GM19239 (cell line): ENCODE data around the gene SLC38A6.
"Not testable (repeated sequence)": the region's sequence is repeated elsewhere in the genome, so short reads cannot be mapped to it uniquely, and the experiment has no call there.

Experiments
- DNase-seq: peaks from one replicate; pipeline ENCODE4 v3.0.0; 2011; ENCODE audit warnings: low spot score; ENCODE audit not compliant: insufficient read length
- FAIRE-seq: peaks from 2 replicates; lab custom pipeline; 2011; peaks lifted over from hg19 to GRCh38; lab: Jason Lieb, UNC

SLC38A6 gene

DNA sequence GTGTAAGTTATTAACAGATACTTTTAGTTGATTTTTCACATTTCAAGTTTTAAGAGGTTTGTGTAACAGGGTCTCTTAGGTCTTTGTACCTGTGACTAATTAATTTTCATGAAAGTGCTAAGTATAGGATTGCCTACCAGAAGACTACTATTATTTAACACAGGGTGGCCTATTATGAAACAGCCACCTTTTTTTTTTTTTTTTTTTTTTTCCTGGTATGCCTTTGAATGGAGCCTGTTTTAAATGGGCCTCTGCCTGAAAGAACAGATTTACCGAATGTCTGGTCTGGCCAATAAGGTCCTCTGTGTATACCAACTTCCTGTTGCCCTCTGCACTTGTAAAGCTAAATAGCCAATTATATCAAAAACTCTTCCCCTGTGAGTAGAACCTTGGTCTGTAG is 62.5 kb downstream of the SLC38A6 start:
- FAIRE-seq (no peak), DNase-seq (no peak)

DNA sequence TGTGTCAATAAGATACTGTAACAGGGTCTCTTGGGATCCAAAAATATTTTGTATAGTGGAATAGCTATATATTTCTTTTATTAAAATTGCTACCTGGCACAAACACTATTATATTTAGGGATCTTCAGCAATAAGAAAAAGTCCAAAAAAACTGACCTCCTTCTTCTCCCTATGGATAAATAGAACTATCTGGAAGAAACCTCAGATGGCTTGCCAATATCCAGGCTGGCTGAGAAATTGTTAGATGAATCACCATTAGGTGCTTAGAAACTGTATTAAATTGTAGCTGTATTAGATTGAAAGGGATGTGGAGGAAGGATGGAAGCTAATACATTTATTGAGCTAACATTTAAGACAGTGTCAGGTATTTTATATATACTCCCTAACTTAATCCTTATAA is 66.0 kb downstream of the SLC38A6 start:
- no peak for DNase-seq
- no peak for FAIRE-seq

DNA sequence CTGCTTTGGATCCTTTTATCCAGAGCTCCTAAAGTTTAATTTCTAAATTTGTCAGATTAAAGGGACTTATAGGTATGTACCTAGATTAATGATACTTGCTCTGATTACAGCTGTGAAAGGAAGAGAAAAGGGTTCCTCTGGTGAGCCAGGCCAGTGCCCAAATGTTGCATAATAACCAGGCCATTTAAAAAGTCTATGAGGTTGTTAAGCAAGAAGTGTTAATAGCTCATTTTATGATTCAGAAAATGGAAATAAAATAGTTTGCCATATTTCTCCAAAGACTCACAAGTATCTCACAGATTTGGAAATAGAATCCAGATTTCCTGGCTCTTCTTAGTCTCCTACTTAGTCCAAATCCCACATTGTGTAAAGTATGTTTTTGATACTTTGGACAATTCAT is 67.6 kb downstream of the SLC38A6 start:
- FAIRE-seq (no peak), DNase-seq (no peak)

DNA sequence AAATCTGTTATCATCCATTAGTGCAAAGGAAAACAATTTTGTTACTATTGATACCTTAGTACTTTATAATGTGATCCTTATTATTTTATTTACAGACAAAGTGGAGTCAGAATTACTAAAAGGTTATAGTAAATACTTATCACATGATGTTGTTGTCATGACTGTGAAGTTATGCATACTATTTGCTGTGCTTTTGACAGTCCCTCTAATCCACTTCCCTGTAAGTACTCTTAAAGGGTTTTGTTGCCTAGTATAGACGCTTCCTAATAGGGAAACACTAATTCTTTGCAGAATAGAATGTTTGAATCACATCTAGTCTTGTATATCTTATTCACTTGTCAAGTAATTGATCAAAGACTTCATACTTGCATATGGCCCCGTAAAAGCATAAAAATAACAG is 69.4 kb downstream of the SLC38A6 start:
- no peak for FAIRE-seq
- DNase-seq: no peak

DNA sequence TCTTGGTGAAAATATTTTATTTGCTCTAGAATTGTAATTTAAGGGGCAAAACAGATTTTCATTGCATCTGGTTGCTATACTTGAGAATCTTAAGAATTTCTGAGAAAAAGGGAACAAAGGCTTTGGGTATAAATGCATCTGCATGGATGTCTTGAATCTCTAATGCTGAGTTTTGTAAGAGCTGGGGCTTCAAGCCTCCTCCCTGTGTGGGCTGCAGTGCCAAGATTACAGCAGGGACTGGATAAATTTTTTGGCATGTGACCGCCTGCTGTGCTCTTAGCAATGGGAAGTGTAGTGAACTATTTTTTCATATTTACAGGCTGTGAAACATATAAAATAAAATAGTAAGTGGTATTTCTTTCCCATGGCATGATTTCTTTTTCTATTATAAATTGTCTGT is 70.0 kb downstream of the SLC38A6 start:
- FAIRE-seq: no peak
- DNase-seq: no peak

DNA sequence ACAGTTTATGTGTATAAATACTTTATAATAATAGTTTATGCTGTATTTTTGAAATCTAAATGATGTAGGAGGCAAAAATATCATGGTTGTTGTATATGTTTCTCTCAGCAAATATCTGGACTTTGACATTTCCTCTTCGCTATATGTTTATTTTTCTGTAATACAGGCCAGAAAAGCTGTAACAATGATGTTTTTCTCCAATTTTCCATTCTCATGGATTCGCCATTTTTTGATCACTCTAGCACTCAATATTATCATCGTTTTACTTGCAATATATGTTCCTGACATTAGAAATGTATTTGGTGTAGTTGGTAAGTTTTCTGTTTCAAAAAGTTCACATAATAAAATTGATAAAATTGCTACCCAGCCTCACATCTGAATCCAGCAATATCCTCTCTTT is 70.6 kb downstream of the SLC38A6 start:
- FAIRE-seq (no peak), DNase-seq (no peak)

DNA sequence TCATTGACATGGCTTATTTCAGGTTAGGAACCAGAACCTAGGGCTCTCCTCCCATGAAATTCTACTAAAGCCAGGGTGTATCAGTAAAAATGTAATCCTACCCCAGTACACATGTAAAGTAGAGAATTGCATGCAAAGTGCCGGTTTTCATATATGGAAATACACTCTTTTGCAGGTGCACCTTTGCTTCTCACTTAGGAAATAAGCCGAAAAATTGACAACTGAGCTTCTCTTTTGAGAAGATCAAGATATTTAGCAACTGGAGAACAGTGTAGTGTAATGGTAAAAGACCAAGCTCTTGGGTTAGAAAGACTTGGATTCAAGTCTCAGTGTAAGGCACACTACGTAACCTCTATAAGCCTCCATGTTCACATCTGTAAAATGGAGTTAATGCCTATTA is 82.4 kb downstream of the SLC38A6 start:
- no peak for DNase-seq
- no peak for FAIRE-seq

DNA sequence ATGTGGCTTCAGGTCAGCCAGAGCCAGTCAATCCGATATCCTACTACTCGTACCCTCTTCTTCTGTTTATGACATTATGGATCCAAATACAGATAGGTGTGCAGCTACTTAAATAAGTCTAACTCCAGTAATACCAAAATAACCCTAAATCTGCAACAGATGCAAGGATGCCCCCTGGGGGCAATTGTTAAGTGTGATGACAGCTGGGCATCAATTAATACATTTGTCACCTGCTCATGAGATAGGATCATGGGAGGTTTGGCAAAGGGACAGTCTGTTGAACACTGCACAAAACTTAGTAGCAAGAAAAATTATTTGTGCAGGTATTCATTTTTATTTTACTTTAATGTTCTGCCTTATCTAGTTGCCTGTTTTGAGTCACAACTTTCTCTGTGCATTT is 83.2 kb downstream of the SLC38A6 start:
- FAIRE-seq (no peak), DNase-seq (no peak)

DNA sequence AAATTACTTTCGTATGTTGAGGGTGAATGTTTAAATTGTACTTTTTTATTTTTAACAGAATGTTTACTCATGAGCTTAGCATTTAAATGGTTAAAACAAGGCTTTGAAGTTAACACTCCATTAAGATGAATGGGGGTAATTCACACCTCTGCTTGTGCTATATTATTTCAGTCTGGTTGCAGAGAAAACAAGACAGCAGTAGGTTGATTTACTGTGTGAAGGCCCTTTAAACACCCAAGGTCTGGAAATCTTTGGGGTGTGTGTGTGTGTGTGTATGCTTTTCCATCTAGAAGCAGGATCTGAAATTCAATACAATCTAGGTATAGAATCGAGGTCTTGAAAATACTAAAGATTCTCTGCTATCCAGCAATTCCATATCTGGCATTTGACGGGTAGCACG is 83.8 kb downstream of the SLC38A6 start:
- FAIRE-seq: no peak

DNA sequence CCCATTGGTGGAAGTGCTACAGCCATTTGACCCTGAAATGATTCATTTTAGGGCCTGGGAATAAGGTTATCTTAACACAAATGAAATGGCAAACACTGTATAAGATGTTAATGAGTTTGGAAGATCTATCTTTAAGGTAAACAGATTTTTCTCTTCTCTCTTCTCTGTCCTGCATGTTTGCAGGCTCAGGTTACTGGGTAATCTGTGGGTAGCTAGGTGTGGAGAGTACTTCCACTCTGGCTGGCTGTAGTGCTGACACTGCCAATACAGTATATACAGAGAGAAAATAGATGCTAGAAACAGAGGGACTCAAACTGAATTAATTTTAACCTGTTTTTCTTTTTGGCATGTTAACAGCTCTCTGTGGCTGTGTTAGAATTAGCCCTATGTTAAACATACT is 84.6 kb downstream of the SLC38A6 start:
- DNase-seq (no peak), FAIRE-seq (no peak)

More for the DNA sequence above, 83.8 kb downstream of the SLC38A6 start:
- DNase-seq: no peak

DNA sequence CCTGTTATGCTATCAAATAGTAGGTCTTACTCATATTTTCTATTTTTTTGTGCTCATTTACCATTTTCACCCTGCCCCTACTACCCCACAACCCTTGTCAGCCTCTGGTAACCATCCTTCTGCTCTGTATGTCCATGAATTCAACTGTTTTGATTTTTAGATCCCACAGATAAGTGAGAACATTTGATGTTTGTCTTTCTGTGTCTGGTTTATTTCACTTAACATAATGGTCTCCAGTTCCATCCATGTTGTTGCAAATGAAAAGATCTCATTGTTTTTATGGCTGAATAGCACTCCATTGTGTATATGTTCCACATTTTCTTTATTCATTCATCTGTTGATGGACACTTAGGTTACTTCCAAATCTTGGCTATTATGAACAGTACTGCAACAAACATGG is 91.4 kb downstream of the SLC38A6 start:
- FAIRE-seq: not testable (repeated sequence)

DNA sequence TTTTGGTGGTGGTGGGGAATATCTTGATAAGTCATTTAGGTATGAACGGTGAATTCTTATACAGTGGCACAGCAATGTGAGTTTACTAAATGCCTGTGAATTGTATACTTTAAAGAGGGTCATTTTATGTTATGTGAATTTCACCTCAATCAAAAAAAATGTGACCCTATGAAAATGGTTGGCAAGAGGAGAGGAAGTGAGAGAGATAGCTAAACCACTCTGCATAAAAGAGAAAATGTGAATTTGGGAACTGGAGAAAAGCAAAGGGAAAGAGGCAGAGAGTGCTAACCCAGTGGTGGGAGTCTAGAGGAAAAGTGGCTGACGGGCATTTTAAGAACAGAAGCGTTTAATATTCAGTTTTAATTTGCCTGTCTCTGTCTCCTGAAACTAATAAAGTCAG is 93.8 kb downstream of the SLC38A6 start:
- DNase-seq (no peak), FAIRE-seq (no peak)

More for the DNA sequence above, 91.4 kb downstream of the SLC38A6 start:
- DNase-seq: not testable (repeated sequence)

DNA sequence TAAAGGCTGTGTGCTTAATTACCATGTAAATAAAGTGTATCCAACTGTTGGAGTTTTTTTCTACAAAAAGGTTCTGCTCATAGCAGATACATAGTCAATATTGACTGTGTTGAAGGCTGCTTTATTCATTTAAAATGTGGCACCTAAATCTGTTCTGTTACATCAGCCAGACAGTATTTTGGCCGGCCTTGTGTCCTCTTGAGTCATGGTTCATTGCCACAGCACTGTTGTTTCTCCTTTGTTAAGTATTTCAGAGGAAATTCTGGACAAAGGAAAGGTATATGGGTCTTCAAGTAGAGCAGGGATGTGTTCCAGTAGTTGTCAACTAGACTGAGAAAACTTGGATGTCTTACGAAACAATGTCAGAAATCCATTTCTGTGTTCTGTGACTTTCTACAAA is 95.5 kb downstream of the SLC38A6 start:
- no peak for DNase-seq
- no peak for FAIRE-seq

DNA sequence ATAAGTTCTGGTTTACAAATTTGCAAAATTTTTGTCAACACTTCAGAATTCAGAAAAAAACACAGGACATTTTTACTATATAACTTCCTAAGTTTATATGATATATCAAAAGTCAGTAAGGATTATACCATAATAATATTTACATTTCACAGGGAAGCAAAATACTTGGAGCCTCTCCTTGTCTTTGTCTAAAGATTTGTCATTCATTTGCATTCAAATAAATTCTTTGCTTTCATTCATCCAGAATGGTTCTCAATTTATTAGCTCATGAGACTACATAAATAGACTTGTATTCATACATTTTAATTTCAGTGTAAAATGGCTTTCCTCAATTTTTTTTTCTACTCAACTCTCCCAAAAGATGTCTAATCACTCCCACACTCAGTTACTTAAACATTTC is 96.4 kb downstream of the SLC38A6 start:
- FAIRE-seq (no peak), DNase-seq (no peak)

DNA sequence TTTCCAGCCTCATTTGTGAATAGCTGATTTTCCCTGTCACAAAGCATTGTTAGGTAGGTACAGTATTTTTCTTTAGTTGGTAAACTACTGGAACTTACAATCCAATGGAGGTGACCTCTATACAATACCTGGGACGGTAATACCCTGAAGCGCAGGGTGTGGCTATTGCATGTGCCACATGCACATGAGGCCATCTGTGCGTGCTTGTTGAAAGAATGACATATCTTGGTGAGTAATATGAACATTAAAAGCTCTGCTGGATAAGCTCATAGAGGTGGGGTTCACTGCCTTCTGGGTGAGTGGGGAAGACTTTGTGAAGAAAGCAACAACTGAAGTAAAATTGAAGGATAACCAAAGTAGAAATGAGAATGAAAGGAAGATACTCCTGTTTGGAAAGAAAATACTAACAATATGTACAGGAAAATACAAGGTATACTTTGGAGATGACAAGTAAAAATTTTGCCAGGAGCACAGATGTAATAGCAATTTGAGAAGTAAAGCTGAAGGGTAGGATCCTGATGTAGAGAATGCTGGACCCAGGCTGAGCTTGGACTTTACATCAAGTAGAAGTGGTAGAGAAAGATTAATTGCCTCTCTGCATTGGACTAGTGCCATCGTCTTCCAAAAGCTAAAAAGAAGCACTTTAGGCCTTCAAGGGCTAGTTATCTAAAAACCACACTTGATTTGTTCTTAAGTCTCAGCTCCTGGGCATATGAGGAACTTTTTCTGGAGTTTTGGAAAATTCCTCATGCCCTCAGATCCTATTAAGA is 97.1 kb downstream of the SLC38A6 start:
- no peak for FAIRE-seq

DNA sequence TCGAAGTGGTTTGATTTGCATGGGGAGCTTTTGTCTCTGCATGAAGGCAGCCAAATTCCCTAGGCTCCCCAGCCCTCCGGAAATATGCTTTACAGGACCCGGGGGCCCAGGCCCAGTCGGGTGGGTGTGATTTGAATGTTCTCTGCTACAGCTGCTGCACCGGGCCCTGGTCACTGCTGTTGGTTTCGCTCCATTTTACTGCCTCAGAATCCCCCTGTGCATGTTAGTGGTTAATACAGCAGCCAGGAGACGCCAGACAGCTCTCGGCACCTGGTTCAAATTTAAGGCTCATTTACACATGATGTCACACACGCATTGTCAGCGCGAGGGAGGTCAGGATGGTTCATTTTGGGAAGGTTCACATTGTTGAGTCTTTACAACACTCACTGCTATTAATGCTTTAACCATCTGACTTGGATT is 99.6 kb downstream of the SLC38A6 start:
- DNase-seq (no peak), FAIRE-seq (no peak)

More for the DNA sequence above, 97.1 kb downstream of the SLC38A6 start:
- no peak for DNase-seq

DNA sequence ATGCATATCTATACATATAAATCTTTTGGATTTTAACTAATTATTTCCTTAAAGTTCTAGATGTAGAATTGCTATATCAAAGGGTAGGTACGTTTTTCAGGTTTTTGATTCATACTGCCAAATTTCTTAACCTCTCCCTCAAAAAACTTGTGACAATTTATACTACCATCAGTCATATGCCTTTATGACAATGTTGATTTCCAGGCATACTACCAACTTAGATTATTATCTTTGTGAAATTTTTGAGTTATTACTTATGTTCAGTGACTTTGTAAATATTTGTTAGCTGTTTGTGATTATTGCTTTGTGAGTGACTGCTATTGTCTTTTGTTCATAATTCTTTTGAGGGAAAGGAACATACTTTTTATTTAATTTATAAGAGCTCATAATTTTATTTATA is 107.0 kb downstream of the SLC38A6 start:
- no peak for DNase-seq

DNA sequence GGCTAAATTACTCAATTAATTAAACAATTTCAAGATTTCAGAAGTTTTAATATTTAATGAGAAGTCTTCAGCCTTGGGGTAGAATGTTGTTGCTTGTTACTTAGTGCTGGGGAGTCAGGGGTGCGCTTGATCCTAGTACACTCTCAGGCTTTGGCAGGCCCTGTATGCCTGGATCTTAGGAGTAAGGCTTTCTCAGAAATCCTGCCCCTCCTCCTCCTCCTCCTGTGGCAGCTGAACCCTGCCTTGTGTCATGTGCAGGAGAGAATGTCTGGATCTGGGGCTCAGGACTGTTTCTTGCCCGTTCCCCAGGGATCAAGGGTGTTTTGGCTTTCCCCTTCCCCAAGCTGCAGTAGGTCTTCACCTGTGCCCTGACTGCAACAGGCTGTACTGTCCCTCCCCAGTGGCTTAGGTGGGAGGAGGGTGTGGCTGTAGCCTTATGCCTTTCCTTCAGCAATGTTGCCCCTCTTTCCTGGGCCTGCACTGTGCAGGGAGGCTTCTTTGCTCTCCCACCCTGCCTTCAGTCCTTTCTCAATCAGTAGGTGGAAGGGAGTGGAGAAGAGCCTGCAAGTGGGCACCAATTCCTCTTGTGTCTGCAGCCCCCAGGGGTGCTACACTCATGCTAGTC is 108.2 kb downstream of the SLC38A6 start:
- DNase-seq (no peak), FAIRE-seq (no peak)

More for the DNA sequence above, 107.0 kb downstream of the SLC38A6 start:
- no peak for FAIRE-seq

DNA sequence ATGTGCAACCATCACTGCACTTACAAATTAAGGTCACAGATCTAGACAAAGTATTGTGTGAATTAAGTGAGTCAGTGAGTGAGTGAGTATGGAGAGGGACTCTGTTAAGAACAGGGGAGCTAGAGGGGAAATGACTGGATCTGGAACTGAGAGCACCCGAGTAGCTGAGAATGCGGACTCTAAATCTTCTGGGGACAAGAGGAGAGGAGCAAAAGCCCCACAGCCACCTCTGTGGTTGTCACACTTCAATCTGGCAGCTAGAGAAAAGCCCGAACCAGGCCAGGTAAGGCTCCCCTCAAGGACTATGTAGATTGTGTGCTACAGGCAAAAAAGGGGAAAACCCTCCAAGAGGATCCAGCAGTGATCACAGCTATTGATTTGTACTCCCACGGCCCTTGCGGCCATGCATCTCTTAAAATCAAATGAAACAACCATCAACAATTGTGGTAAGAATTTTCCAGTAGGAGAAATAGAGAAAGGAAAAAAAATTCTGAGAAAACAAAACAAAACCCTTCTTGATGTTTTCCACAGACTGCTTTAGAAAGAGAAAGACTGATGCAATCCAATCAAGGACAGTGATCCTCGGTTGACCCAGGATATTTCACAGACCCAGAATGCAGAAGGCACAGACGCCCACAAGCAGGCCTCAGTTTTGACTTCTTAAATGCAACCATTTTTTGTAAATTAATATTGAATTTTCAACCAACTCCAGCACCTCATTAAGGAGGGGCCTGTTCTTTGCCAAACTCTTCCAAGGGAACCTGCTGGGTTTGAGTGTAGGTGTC is 109.6 kb downstream of the SLC38A6 start:
- FAIRE-seq (peak; percentile 4), DNase-seq (no peak)

DNA sequence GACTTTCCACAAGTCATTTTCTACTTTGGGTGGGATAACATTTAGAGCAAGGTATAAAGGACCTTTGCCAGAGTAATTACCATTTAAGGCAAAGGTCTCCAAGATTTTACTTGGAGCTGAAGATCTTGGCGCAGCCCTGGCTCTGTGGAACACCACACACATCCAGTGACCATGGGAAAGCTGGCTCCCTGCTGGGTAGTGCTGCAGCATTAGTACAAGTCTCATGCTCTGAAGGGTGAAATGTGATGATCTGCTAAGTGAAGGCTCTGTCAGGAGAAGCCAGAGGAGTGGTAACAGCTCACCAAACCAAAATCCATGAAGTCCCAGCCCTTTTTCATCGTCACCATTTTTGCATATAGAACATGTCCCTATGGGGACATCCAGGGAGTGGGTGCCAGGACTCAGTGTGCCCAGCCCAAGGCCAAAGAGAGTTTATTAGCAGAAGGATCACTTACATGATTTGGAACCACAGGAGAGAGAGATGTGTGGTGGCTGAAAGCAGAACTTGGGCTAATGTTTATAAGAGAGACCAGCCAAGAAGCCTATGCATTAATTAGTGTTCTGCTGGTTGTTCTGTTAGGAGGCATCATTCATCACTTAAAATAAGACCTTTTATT is 110.7 kb downstream of the SLC38A6 start:
- FAIRE-seq (no peak), DNase-seq (no peak)

DNA sequence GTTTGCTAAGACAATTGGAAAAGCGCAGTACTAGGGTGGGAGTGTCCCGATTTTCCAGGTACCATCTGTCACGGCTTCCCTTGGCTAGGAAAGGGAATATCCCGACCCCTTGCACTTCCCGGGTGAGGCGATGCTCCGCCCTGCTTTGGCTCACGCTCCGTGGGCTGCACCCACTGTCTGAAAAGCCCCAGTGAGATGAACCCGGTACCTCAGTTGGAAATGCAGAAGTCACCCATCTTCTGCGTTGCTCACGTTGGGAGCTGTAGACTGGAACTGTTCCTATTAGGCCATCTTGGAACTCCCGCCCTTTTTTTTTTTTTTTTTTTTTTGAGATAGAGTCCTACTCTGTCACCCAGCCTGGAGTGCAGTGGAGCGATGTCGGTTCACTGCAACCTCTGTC is 117.1 kb downstream of the SLC38A6 start:
- FAIRE-seq, DNase-seq: not testable (repeated sequence)
